HEK293 (cell line): ENCODE results near the gene CENPA.

Experiments used
- GLIS1 ChIP-seq: fragments of 450-650 bp; formaldehyde crosslinking; IDR thresholded peaks from 2 replicates; pipeline ENCODE4 v1.5.1; 2016; ENCODE audit warnings: missing biosample characterization, missing genetic modification characterization
- INSM2 ChIP-seq: fragments of 450-650 bp; formaldehyde crosslinking; IDR thresholded peaks from 2 replicates; pipeline ENCODE4 v1.5.1; 2016; ENCODE audit warnings: missing biosample characterization, missing genetic modification characterization
- KLF8 ChIP-seq: fragments of 450-650 bp; formaldehyde crosslinking; IDR thresholded peaks from 2 replicates; pipeline ENCODE4 v1.5.1; 2016; ENCODE audit warnings: missing biosample characterization, missing genetic modification characterization
- OVOL3 ChIP-seq: fragments of 450-650 bp; formaldehyde crosslinking; IDR thresholded peaks from 2 replicates; pipeline ENCODE4 v1.5.1; 2016; ENCODE audit warnings: missing biosample characterization, missing genetic modification characterization
- SP2 ChIP-seq: fragments of 450-650 bp; formaldehyde crosslinking; IDR thresholded peaks from 2 replicates; pipeline ENCODE4 v1.5.1; 2016; ENCODE audit warnings: missing biosample characterization, missing genetic modification characterization
- SP3 ChIP-seq: fragments of 450-650 bp; formaldehyde crosslinking; IDR thresholded peaks from 2 replicates; pipeline ENCODE4 v1.5.1; 2016; ENCODE audit warnings: missing biosample characterization, missing genetic modification characterization
- ZBTB10 ChIP-seq: fragments of 450-650 bp; formaldehyde crosslinking; IDR thresholded peaks from 2 replicates; pipeline ENCODE4 v1.5.1; 2016; ENCODE audit warnings: missing biosample characterization, missing genetic modification characterization
- ZBTB20 ChIP-seq: fragments of 450-650 bp; formaldehyde crosslinking; IDR thresholded peaks from 2 replicates; pipeline ENCODE4 v1.5.1; 2016; ENCODE audit warnings: missing biosample characterization, missing genetic modification characterization
- ZBTB26 ChIP-seq: fragments of 450-650 bp; formaldehyde crosslinking; optimal IDR thresholded peaks from 2 replicates; pipeline ENCODE3; 2016; ENCODE audit warnings: missing biosample characterization, mild to moderate bottlenecking, missing genetic modification characterization
- ZFP69B ChIP-seq: fragments of 450-650 bp; formaldehyde crosslinking; IDR thresholded peaks from 2 replicates; pipeline ENCODE4 v1.5.1; 2016; ENCODE audit warnings: missing biosample characterization, missing genetic modification characterization
- ZNF561 ChIP-seq: fragments of 450-650 bp; IDR thresholded peaks from 2 replicates; pipeline ENCODE4 v1.5.1; 2018; ENCODE audit warnings: missing biosample characterization, missing genetic modification characterization, borderline replicate concordance
- ZNF654 ChIP-seq: fragments of 450-650 bp; formaldehyde crosslinking; IDR thresholded peaks from 2 replicates; pipeline ENCODE4 v1.5.1; 2016; ENCODE audit warnings: low read depth, missing biosample characterization, missing genetic modification characterization
- ZNF658 ChIP-seq: fragments of 450-650 bp; formaldehyde crosslinking; IDR thresholded peaks from 2 replicates; pipeline ENCODE4; 2016; ENCODE audit warnings: missing biosample characterization, missing genetic modification characterization
- ZNF660 ChIP-seq: fragments of 450-650 bp; IDR thresholded peaks from 2 replicates; pipeline ENCODE4 v1.5.1; 2018; ENCODE audit warnings: missing biosample characterization, mild to moderate bottlenecking, missing genetic modification characterization
- ZSCAN23 ChIP-seq: fragments of 450-650 bp; formaldehyde crosslinking; IDR thresholded peaks from 2 replicates; pipeline ENCODE4 v1.5.1; 2016; ENCODE audit warnings: missing biosample characterization, missing genetic modification characterization
- ZSCAN4 ChIP-seq: fragments of 450-650 bp; formaldehyde crosslinking; IDR thresholded peaks from 2 replicates; pipeline ENCODE4 v1.5.1; 2017; ENCODE audit warnings: missing biosample characterization, missing genetic modification characterization
- TF ChIP-seq, protein P1 (sequence below): sonication (generic); formaldehyde crosslinking; IDR thresholded peaks from 2 replicates; pipeline ENCODE4 v1.8.1; 2022; ENCODE audit warnings: mild to moderate bottlenecking, moderate library complexity, missing genetic modification reagents
- TF ChIP-seq, protein P2 (sequence below): fragments of 450-650 bp; formaldehyde crosslinking; IDR thresholded peaks from 2 replicates; pipeline ENCODE4 v1.5.1; 2016; ENCODE audit warnings: missing biosample characterization, missing genetic modification characterization
- TF ChIP-seq, protein P3 (sequence below): fragments of 450-650 bp; formaldehyde crosslinking; IDR thresholded peaks from 2 replicates; pipeline ENCODE4 v1.5.1; 2017; ENCODE audit warnings: missing biosample characterization, missing genetic modification characterization
- TF ChIP-seq, protein P4 (sequence below): fragments of 450-650 bp; formaldehyde crosslinking; IDR thresholded peaks from 2 replicates; pipeline ENCODE4 v1.5.1; 2016; ENCODE audit warnings: missing biosample characterization, missing genetic modification characterization

CENPA gene

DNA sequence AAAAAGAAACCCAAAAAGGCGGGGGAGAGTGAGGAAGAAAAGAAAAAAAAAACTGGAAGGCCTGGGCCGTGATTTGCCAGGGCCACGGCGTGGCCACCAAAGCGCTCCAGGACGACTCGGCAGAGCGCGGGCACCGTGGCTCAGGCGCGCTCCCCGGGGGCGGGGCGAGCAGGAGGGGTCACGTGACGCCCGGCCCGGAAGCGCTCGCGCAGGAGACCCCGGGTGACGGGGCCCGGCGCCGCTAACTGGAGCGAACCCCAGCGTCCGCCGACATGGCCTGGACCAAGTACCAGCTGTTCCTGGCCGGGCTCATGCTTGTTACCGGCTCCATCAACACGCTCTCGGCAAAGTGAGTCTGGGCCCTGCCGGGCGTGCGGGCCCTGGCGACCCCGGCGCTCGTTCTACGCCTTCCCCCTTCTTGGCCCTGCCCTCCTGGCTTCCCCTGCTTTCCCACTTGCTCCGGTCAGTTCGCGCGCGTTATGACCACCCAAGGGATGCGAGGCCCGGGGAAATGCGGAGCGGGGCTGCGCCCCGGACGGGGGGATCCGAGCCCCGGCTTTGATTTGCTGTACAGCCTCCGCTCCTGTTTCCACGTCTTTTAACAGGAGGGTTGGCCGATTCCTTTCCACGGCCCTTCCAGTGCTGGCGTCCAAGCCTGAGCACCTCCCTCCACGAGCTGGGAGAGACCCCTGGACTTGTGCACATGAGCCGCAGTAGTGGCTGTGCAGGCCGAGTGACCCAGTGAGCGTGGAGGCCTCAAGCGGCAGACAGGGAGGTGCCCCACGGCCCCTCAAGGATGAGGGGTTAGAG is 21.6 kb upstream of the CENPA start, which contains the start of gene SLC35F6 (continued):
- TF ChIP-seq ZBTB10 (tag by site-specific recombination), result peak; percentile 62; the same call in 1 of the 2 replicates
- peak; percentile 91 for TF ChIP-seq ZBTB26 (tag by site-specific recombination)
- TF ChIP-seq, protein P1, sequence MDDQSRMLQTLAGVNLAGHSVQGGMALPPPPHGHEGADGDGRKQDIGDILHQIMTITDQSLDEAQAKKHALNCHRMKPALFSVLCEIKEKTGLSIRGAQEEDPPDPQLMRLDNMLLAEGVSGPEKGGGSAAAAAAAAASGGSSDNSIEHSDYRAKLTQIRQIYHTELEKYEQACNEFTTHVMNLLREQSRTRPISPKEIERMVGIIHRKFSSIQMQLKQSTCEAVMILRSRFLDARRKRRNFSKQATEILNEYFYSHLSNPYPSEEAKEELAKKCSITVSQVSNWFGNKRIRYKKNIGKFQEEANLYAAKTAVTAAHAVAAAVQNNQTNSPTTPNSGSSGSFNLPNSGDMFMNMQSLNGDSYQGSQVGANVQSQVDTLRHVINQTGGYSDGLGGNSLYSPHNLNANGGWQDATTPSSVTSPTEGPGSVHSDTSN (CRISPR knock-in tag), result peak; percentile 71; the same call in 1 of the 2 replicates
- TF ChIP-seq ZNF660 (tag by site-specific recombination), result peak; percentile 35; the same call in 1 of the 2 replicates
- TF ChIP-seq, protein P2, sequence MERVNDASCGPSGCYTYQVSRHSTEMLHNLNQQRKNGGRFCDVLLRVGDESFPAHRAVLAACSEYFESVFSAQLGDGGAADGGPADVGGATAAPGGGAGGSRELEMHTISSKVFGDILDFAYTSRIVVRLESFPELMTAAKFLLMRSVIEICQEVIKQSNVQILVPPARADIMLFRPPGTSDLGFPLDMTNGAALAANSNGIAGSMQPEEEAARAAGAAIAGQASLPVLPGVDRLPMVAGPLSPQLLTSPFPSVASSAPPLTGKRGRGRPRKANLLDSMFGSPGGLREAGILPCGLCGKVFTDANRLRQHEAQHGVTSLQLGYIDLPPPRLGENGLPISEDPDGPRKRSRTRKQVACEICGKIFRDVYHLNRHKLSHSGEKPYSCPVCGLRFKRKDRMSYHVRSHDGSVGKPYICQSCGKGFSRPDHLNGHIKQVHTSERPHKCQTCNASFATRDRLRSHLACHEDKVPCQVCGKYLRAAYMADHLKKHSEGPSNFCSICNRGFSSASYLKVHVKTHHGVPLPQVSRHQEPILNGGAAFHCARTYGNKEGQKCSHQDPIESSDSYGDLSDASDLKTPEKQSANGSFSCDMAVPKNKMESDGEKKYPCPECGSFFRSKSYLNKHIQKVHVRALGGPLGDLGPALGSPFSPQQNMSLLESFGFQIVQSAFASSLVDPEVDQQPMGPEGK (tag by site-specific recombination), result peak; percentile 44
- no peak for TF ChIP-seq ZSCAN4 (tag by site-specific recombination)
- peak; percentile 77 for TF ChIP-seq SP3 (tag by site-specific recombination)
- TF ChIP-seq, protein P3, sequence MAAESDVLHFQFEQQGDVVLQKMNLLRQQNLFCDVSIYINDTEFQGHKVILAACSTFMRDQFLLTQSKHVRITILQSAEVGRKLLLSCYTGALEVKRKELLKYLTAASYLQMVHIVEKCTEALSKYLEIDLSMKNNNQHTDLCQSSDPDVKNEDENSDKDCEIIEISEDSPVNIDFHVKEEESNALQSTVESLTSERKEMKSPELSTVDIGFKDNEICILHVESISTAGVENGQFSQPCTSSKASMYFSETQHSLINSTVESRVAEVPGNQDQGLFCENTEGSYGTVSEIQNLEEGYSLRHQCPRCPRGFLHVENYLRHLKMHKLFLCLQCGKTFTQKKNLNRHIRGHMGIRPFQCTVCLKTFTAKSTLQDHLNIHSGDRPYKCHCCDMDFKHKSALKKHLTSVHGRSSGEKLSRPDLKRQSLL (tag by site-specific recombination), result peak; percentile 96
- TF ChIP-seq, protein P4, sequence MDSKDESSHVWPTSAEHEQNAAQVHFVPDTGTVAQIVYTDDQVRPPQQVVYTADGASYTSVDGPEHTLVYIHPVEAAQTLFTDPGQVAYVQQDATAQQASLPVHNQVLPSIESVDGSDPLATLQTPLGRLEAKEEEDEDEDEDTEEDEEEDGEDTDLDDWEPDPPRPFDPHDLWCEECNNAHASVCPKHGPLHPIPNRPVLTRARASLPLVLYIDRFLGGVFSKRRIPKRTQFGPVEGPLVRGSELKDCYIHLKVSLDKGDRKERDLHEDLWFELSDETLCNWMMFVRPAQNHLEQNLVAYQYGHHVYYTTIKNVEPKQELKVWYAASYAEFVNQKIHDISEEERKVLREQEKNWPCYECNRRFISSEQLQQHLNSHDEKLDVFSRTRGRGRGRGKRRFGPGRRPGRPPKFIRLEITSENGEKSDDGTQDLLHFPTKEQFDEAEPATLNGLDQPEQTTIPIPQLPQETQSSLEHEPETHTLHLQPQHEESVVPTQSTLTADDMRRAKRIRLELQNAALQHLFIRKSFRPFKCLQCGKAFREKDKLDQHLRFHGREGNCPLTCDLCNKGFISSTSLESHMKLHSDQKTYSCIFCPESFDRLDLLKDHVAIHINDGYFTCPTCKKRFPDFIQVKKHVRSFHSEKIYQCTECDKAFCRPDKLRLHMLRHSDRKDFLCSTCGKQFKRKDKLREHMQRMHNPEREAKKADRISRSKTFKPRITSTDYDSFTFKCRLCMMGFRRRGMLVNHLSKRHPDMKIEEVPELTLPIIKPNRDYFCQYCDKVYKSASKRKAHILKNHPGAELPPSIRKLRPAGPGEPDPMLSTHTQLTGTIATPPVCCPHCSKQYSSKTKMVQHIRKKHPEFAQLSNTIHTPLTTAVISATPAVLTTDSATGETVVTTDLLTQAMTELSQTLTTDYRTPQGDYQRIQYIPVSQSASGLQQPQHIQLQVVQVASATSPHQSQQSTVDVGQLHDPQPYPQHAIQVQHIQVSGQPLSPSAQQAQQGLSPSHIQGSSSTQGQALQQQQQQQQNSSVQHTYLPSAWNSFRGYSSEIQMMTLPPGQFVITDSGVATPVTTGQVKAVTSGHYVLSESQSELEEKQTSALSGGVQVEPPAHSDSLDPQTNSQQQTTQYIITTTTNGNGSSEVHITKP (tag by site-specific recombination), result peak; percentile 89
- 0 out of 2 replicates have a peak, but pooled peaks have one; percentile 10 for TF ChIP-seq KLF8 (tag by site-specific recombination)
- TF ChIP-seq OVOL3 (tag by site-specific recombination), result no peak
- 0 out of 2 replicates have a peak, but pooled peaks have one; percentile 40 for TF ChIP-seq ZNF561 (tag by site-specific recombination)
- TF ChIP-seq ZNF658 (tag by site-specific recombination), result no peak
- peak; percentile 37; the same call in 1 of the 2 replicates for TF ChIP-seq GLIS1 (tag by site-specific recombination)
- TF ChIP-seq INSM2 (tag by site-specific recombination), result 0 out of 2 replicates have a peak, but pooled peaks have one; percentile 10
- no peak for TF ChIP-seq ZNF654 (tag by site-specific recombination)
- TF ChIP-seq SP2 (tag by site-specific recombination), result peak; percentile 29; the same call in 1 of the 2 replicates
- TF ChIP-seq ZBTB20 (tag by site-specific recombination), result peak; percentile 95
- 0 out of 2 replicates have a peak, but pooled peaks have one; percentile 36 for TF ChIP-seq ZFP69B
- TF ChIP-seq ZSCAN23 (tag by site-specific recombination), result no peak
